Measurements from ENCODE around the gene PDE9A.
A peak's percentile ranks its signal among the peaks of the same experiment; 100 is the strongest.

PDE9A gene

DNA sequence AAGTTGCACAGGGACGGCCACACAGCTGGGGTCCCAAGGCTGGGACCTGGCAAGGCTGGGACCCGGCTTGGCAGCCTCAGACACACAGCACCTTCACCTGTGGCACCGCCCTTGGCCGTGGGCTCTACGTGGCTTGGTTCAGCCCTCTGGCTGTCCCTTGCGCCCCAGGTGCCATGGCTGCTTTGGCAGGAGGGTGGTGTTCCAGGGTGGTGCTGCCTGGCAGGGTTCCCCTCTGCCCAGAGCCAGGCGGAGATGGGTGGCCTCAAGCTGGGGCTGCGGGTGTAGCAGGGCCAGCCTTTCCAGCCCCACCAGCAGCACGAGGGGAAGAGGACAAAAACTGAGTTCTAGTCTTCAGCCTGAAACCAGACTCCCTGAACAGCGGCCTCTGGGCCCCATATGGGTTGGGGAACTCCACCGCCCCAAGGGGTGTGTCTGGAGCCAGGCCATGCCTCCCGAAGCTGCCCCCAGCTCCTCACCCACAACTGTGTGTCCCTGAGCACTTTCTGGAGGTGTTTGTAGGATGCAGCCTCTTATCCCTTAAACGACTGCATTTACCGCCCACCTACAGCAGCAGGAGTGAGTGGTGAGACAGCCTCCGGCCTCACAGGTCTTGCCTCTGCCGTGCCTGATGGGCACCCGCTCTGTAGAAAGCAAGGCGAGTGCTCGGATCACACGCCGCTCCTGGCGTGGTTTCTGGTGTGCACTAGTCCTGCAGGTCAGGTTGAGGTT is 92.3 kb downstream of the PDE9A start:
- DNase-seq = peak; percentile 32

DNA sequence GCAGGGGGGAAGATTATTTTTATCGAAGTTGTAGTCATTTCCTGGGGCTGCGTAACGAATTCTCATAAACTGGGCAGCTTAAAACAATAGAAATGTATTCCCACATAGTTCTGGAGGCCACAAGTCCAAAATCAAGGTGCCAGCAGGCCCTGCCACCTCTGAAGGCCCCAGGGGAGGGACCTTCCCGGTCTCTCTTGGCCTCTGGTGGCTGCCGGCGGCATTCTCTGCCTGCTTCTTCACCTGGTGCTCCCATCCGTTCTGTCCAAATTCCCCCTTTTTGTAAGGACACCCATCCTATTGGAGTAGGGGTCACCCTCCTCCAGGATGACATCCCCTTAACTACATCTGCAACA is 92.8 kb downstream of the PDE9A start:
- no peak for DNase-seq

DNA sequence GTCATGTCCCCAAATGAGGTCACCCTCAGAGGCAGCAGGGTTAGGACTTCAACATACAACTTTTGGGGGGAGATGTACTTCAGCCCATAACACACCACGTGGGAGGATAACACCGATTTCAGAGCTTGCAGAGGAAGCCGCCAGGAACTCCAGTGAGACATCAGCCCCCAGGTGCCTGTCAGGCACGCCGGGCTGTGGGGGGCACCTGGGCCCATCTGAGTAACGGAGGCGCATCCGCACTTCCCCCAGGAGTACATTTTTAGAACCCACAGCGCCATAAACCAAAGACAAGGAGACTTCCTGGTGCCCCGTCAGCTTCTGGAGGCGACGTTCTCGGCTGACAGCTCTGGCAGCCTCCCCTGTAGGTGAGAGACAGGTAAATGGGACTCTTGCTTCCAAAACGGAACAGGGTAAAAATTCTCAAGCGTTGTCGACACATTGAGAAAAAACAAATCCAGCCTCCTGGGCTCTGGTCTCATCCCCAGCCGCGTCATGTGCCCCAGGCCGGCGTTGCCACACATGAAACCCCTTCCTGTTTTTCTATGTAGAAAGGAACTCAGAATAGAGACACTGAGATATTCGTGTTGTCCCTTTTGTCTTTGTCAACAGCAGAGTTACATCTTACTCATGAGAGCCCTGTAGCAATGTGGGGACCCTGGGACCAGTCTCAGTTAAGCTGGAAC is 93.3 kb downstream of the PDE9A start:
- DNase-seq = peak; percentile 48

DNA sequence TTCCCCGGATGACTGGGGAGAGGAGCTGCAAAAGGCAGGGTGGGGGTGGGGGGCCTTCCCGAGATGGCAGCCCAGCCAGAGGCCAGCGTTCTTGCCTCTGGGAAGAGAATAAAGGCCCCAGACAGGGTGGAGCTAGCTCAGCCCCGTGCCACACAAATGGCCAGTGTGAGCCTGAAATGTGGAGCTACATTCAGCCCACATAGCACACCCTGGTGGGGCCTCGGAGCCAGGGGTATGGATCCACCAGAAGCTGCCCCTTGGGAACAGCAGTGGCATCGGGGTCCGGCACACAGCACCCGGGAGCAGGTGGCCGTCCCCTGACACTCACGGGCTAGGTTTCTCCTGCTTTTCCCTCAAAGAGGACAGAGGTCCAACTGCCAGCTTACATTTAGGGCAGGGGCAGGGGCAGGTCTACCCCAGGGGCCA is 93.9 kb downstream of the PDE9A start:
- DNase-seq = no peak

DNA sequence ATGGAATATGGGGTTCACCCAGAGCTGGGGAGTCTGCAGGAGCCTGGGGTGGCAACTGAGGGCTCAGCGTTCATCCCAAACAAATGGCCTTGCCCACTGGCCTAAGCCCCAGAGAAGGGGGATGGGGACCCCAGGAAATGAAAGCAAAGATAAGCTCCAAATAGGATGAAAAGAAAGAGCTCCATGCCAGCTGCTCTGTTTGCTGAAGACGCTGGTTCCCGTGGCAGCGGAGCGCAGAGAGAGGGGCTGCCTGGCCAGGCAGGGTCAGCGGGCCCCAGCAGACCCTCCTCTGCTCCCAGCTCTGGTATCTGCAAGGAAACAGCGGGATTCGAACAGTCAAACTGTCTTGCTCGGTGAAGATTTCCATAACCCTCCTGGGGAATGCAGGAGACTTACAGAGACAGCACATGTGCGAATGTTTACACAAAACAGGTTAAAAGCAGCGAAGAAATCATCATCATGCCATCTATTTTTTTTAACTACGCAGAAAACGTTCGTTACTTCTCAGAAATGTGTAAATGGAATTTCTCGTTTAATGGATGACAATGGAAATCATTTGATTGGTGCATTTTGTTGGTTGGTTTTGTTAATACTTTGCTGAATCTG is 94.4 kb downstream of the PDE9A start:
- DNase-seq = no peak

DNA sequence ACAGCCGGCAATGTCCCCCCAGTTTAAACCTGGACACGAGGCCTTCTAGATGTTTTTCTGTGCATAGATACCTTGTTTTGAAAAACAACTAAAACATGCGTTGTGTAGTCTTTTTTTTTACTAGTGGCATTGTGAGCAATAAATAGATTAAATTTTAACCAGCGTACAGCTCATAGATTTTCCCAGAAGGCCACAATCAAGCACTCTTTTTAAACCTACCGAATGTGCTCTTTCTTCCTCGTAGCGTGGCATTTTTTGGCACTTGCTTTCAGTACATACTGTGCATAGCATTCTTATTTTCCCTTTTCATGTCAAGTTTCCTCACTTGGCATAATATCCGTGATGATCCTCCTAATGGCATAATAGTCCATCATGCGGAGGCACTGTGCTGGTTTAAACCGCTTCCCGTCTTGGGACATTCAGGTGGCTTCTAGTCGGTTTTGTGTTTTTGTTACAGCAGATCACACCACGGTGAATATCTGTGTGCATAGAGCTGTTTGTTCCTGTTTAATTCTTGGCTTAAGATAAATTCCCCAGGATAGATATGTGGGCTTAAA is 95.3 kb downstream of the PDE9A start:
- DNase-seq = no peak

DNA sequence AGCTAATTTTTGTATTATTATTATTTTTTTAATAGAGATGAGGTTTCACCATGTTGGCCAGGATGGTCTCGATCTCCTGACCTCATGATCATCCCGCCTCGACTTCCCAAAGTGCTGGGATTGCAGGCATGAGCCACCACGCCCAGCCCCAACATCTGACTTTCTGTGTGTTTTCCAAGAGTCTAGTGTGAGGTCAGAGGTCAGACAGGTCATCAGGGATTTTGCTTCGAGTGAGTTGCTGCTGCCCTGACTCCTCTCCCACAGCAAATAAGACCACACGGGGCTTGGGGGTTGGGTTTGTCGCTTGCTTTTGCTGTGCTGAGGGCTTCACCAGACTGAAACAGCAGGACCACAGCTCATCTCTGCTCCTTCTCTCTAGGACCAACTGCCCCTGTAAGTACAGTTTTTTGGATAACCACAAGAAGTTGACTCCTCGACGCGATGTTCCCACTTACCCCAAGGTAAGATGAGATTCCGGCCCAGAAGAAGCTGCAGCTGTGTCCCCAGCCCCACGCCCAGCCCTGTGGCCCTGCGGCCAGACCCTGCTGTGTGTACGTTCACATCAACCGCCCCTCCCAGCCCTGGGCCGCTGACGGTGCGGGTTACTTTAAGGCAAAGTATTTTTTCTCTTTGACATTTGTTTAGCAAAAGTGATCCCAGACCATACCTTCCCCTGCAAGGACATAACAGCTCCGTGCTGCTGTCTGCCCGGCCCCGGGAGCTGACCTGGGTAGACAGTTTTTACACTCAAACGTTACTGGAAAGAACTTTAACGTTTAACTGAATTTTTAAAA is 97.5 kb downstream of the PDE9A start:
- no peak for DNase-seq

DNA sequence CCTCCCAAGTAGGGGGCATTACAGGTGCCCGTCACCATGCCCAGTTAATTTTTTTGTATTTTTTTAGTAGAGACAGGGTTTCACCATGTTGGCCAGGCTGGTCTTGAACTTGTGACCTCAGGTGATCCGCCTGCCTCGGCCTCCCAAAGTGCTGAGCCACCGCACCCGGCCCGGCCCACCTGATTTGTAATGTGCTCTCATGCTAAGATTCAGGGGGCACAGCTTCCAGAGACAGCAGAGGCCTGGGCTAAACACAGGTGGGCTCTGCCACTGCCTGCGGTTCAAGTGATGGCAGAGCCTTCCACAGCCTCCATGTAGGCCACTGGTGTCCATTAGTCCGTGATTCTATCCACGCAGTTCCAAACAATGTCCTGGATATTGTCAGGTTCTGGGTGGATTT is 98.4 kb downstream of the PDE9A start:
- DNase-seq = no peak

DNA sequence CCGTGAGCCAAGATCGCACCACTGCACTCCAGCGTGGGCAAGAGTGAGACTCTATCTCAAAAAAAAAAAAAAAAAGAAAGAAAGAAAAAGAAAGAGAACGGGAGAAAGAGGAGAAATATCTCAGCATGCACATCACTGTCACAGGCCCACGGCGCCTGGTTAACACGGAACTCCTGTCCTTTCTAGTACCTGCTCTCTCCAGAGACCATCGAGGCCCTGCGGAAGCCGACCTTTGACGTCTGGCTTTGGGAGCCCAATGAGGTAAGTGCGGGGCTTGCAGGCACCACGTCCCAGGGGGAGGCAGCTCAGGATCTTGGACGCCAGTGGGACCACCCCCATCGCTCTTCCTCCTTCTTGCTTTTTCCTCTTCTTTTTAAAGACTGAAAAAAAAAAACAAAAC is 100.4 kb downstream of the PDE9A start:
- DNase-seq = no peak

DNA sequence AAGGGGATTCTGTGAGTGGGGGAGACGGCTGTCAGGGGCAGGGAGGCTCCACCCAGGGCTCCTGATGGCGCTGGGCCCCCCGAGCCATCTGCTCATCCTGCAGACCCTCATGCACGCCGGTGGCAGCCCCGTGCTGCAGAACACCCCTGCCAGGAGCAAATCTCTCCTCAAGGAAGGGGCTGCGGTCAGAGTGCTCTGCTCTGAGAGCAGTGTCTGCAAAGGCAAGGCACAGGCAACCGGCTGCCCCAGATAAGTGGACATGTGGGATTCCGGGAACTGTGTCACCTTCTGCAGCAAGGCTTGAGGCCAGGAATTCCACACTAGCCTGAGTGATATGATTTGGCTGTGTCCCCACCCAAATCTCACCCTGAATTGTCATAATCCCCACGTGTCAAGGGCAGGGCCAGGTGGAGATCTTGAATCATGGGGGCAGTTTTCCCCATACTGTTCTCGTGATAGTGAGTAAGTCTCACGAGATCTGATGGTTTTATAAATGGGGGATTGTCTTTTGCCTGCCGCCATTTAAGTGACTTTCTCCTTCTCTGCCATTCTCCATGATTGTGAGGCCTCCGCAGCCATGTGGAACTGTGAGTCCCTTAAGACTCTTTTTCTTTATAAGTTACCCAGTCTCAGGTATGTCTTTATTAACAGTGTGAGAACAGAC is 101.0 kb downstream of the PDE9A start:
- DNase-seq = no peak

DNA sequence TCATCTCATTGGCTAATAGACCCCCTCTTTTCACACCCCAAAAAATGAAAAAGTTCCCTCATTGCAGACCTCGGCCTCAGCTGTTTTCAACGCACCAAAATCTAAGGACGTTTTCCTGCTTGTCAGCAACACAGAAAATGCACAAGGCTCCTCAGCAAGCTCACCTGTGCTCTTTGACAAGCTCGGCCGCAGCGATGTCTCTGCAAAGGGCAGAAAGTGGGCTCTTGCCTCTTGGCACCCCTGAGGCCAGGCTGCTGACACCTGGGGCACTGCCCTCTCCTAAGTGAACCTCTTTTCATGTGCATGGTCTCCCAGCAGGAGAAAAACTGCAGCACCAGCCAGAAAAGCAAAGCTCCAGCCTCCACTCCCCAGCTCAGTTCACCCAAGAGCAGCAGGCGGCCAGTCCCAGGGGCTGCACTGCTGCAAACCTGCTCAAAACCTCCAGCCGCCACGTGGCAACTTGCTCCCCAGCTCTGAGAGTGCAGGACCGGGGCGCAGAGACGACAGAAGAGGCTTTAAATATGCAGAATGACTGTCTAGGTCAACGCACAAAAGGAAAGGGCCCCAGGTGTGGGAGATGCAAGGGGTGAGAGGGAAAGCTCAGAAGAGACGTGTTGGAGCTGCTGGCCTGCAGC is 101.7 kb downstream of the PDE9A start:
- no peak for DNase-seq

DNA sequence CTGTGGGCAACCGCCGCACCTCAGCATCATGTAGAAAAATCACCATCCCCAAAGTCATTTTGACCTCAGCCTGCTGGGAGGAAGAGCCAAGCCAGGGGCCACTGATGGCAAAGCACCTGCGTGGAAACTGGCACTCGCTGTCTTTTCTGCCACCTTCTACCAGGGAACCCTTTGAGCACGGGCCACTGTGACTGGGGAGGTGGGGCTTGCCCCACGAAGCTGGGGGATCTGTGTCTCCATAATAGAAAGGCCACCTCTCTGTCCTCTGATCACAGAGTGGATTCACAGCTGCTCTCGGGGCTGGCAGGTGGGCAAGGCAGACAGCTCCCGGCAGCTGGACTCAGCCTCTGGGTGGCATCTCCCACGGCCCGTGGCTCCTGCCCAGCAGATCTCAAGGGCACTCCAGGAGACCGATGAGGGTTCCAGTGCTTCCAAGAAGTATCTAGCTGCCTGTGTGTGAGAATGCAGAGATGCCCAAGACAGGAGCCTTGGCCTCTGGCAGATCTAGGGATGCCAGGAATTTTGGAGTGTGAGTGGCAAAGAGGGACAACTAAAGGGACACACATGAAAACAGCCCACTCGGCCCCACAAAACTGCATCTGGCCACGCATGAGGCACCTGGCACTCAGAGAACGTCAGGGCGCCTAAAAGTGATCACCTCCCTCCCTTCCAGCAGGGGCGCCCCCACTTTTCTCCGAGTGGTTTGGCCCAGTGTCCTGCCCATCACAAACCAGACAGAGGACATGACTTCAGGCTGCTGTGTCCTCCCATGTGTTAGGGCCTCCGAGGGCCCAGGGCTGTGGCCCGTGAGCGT is 102.6 kb downstream of the PDE9A start:
- DNase-seq = no peak

DNA sequence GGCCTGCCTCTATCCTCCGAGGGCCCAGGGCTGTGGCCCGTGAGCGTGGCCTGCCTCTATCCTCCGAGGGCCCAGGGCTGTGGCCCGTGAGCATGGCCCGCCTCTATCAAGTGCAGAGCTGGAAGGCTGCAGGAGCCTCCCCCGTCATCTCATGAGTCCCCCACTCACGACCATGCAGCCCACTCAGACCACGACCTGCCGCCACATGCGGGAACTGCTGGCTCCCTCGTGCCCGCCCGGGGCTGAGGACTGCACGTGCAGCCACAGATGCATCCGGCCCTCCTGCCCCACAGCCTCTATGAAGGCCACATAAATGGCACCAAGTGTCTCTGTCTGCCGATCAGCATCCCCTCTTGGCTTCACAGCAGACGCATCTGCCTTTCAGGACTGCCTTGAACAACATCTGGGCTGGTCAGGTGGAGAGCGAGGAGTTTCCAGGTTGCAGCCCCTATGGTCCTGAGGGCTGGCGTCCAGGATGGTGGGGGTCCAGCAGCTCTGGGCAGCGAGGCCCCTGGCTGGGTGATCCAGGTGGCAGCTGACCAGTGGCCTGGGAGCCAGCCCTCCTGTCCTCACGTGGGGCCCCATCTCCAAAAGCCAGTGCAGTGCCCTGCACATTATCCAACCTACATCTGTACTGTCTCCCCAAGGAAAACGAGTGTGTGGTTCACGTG is 103.3 kb downstream of the PDE9A start:
- DNase-seq = no peak

DNA sequence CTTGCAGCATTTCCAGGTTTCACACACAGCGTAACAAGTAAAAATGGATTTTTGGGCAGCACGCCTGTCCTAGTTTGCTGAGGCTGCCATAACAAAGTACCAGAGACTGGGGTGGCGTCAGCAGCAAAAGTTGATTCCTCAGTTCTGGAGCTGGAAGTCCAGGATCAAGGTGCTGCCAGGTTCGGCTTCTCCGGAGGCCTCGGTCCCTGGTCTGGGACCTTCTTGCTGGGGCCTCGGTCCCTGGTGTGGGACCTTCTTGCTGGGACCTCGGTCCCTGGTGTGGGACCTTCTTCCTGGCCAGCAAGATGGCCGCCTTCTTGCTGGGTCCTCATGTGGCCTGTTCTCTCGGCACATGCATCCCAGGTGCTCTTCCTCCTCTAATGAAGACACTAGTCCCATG is 104.0 kb downstream of the PDE9A start:
- no peak for DNase-seq

DNA sequence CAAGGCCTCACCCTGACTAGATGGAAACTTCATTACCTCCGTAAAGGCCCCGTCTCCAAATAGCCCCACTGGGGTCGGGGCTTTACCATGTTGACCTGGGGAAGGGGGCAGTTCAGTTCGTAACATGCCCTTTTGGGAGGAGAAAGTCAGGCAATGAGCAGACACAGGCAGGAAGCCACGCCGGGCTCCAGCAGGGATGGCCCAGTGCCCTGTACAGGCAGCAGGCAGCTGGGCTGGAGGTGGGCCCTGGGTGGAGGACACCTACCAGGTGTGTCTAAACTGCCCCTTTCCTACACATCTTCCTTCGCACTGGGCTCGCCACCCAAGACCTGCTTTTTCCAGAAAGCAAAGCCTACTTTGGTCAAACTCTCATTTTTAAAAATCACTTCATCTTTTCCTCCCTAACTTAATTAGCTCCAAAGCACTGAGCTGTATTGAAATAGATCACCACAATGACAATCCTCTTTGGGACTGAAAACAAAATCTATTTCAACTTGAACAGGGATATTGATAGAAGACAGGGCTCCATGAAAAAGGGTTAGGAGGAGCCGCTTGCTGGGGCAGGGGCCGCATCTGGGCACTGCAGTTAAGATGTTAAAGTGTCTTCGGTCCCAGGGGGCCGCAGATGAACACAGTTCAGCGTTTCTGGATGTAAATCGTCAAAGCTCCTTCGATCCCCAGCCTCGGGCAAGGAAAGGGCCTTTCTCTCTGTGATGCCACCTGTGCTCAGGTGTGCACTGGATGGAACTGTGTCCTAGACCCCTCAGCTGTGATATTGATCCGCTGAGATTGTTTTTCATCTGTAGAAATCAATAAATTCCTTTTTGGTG is 104.6 kb downstream of the PDE9A start:
- DNase-seq = no peak

DNA sequence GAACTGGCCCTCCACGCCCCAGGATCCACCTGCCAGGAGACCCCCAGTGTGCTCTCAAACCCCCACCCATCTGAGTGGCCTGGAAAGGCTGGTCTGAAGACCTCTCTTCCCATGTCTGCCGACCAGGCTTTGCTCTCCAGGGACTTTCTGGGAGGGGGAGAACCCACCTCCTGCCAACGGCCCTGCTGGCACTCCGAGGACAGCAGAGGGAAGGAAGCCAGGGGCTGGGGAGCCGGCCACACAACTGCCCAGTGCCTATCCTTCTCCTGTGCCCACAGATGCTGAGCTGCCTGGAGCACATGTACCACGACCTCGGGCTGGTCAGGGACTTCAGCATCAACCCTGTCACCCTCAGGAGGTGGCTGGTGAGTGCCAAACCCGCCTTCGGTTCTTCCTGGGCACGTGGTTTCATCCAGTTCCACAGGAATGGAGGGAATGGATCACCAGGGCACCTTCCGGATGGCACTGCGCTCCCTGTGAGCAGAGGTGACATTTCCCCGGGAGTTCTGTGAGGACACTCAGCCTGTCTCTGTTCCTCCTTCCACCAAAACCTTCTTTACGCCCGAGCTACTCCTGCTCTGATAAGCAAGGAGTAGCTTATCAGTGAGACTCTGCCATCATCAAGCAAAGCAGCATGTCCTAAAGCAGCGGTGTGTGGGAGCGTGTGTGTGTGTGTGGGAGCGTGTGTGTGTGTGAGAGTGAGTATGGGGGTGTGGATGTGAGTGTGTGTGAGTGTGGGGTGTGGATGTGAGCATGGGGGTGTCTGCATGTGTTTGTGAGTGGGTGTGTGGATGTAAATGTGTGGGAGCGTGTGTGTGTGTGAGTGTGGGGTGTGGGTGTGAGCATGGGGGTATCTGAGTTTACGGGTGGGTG is 105.5 kb downstream of the PDE9A start:
- DNase-seq = no peak

DNA sequence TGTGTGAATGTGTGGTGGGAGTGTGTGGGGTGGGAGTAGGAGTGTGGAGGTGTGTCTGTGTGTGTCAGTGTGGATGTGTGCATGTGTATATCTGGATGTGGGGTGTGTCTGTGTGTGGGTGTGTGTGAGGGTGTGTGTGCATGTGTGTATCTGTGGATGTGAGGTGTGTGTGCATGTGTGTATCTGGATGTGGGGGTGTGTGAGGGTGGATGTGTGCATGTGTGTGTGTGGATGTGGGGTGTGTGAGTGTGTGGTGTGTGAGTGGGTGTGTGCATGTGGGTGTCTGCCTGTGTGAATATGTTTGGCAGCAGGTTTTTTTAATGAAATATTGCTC is 106.1 kb downstream of the PDE9A start:
- no peak for DNase-seq

DNA sequence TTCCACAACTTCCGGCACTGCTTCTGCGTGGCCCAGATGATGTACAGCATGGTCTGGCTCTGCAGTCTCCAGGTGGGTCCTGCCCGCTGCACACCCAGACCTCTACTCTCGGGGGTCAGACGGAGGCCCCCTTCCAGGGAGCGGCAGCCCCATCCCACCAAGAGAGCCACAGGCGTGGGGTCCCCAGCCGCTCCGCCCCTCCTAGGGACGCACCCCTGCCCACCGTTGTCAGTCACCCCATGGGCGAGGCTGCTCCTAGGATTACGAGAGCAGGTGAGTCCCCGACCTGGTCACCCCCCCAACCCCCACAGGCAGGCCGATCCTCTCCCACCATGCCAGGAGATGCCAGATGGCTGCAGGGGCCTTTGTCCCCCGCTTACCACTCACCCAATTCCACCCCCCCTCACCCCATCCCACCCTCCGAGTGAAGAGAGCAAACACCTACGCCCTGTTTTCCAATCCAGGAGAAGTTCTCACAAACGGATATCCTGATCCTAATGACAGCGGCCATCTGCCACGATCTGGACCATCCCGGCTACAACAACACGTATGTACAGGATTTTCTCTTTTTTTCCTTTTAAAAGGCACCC is 107.0 kb downstream of the PDE9A start:
- DNase-seq = no peak
